HEK293 (cell line): Measurements from ENCODE around the gene CDC14B.

Experiments
- ZBTB49 ChIP-seq: fragments of 450-650 bp; formaldehyde crosslinking; IDR thresholded peaks from 2 replicates; pipeline ENCODE4 v1.5.1; 2016; ENCODE audit warnings: missing biosample characterization, missing genetic modification characterization, low read depth
- ZNF311 ChIP-seq: fragments of 450-650 bp; formaldehyde crosslinking; IDR thresholded peaks from 2 replicates; pipeline ENCODE4 v1.5.1; 2017; ENCODE audit warnings: missing biosample characterization, missing genetic modification characterization, borderline replicate concordance
- ZNF623 ChIP-seq: fragments of 450-650 bp; formaldehyde crosslinking; IDR thresholded peaks from 2 replicates; pipeline ENCODE4 v1.5.1; 2016; ENCODE audit warnings: missing biosample characterization, missing genetic modification characterization
- ZNF677 ChIP-seq: fragments of 450-650 bp; IDR thresholded peaks from 2 replicates; pipeline ENCODE4 v1.5.0; 2018; ENCODE audit warnings: missing biosample characterization, mild to moderate bottlenecking, missing genetic modification characterization, moderate library complexity
- TF ChIP-seq, protein P1 (sequence below): fragments of 450-650 bp; formaldehyde crosslinking; IDR thresholded peaks from 2 replicates; pipeline ENCODE4 v1.5.1; 2016; ENCODE audit warnings: missing biosample characterization, missing genetic modification characterization

DNA sequence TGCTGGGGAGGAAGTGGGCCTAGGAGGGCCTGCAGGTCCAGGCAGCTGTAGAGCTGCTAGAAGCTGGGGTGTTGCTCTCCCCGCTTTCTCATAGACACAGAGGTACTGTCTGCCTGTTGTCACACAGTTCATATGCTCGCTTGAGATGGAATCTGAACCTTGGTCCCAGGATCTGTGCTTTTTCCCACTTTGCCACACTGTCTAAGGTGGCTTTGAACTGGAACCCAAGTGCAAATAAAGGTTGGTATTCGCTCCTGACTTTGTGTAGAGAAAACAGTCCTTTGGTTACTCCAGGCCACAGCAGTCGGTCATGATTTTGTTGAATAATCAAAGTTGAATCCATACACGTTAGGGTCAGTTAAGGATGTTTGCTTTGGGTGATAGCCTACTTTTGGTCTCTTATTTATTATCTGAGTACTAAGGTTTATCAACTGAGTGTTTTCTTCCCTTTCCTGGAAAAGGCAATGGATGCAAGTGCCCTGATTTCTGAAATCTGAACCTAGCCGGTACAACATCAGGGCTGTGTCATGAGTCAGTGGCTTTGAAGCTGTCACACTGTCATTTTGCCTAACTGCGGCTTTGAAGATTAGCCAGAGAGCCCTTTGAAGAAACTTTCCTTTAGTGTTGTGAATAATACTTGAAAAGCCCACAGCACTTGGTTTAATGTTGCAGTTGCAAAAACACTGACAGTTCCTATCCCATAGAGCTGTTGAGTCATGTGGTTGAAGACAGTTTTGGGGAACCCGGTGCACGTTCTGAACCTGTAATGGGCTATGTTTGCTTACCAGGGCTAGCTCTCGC lies 128.4 kb downstream of the CDC14B start:
- TF ChIP-seq ZBTB49 (tag by site-specific recombination), result no peak
- no peak for TF ChIP-seq ZNF311 (tag by site-specific recombination)
- TF ChIP-seq, protein P1, sequence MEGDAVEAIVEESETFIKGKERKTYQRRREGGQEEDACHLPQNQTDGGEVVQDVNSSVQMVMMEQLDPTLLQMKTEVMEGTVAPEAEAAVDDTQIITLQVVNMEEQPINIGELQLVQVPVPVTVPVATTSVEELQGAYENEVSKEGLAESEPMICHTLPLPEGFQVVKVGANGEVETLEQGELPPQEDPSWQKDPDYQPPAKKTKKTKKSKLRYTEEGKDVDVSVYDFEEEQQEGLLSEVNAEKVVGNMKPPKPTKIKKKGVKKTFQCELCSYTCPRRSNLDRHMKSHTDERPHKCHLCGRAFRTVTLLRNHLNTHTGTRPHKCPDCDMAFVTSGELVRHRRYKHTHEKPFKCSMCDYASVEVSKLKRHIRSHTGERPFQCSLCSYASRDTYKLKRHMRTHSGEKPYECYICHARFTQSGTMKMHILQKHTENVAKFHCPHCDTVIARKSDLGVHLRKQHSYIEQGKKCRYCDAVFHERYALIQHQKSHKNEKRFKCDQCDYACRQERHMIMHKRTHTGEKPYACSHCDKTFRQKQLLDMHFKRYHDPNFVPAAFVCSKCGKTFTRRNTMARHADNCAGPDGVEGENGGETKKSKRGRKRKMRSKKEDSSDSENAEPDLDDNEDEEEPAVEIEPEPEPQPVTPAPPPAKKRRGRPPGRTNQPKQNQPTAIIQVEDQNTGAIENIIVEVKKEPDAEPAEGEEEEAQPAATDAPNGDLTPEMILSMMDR (tag by site-specific recombination), result no peak
- no peak for TF ChIP-seq ZNF677
- TF ChIP-seq ZNF623 (tag by site-specific recombination), result no peak
